GM12875 (cell line): Measurements from ENCODE around the gene DSCAM.

Source experiments
- H3K4me3 ChIP-seq: one replicate; pipeline ENCODE4 v1.5.1; 2011; ENCODE audit warnings: low read depth, low read length, control low read depth
- TF ChIP-seq, protein P1 (sequence below): IDR thresholded peaks from 2 replicates; pipeline ENCODE4 v1.5.1; 2011; ENCODE audit warnings: low read depth, mild to moderate bottlenecking, control low read depth, inconsistent platforms, low read length, moderate library complexity, borderline replicate concordance; ENCODE audit not compliant: insufficient read depth

The DSCAM gene

GRCh38 chr21:40696246-40696645, 150.7 kb downstream of the DSCAM start:
- no peak overlapping the region for H3K4me3 ChIP-seq
- TF ChIP-seq, protein P1, sequence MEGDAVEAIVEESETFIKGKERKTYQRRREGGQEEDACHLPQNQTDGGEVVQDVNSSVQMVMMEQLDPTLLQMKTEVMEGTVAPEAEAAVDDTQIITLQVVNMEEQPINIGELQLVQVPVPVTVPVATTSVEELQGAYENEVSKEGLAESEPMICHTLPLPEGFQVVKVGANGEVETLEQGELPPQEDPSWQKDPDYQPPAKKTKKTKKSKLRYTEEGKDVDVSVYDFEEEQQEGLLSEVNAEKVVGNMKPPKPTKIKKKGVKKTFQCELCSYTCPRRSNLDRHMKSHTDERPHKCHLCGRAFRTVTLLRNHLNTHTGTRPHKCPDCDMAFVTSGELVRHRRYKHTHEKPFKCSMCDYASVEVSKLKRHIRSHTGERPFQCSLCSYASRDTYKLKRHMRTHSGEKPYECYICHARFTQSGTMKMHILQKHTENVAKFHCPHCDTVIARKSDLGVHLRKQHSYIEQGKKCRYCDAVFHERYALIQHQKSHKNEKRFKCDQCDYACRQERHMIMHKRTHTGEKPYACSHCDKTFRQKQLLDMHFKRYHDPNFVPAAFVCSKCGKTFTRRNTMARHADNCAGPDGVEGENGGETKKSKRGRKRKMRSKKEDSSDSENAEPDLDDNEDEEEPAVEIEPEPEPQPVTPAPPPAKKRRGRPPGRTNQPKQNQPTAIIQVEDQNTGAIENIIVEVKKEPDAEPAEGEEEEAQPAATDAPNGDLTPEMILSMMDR = no peak

GRCh38 chr21:40689840-40690360, 157.1 kb downstream of the DSCAM start:
- TF ChIP-seq, protein P1 = no peak
- H3K4me3 ChIP-seq = no peak overlapping the region

DNA sequence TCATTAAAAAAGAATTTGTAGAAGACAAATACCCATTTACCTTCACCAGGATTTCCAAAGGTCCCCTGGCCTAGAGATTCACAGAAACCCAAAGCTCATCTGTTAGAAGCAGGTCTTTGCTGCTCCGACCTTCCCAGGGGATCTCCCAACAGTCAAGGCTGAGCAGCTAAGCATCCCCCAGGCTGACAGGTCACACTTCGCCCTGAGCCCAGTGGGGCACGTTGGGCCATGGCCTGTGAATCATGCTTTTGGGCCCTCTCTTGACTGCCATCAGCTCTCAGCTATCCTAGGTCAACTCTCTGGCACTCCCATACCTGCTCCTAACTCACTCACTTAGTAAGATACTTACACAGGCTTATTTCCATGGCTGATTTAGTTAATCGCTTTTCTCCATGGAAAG, 157.7 kb downstream of the DSCAM start:
- TF ChIP-seq, protein P1 = no peak
- no peak overlapping the region for H3K4me3 ChIP-seq

- TF ChIP-seq, protein P1 = no peak
Observed at GRCh38 chr21:40688106-40688864, 158.7 kb downstream of the DSCAM start.

GRCh38 chr21:40687625-40688024, 159.3 kb downstream of the DSCAM start:
- H3K4me3 ChIP-seq = no peak overlapping the region
- TF ChIP-seq, protein P1 = no peak

More at GRCh38 chr21:40688106-40688864, 158.7 kb downstream of the DSCAM start:
- H3K4me3 ChIP-seq = no peak overlapping the region

GRCh38 chr21:40686526-40686925, 160.4 kb downstream of the DSCAM start:
- TF ChIP-seq, protein P1 = no peak
- H3K4me3 ChIP-seq = no peak overlapping the region

- TF ChIP-seq, protein P1 = no peak
- H3K4me3 ChIP-seq = no peak overlapping the region
Observed at GRCh38 chr21:40685141-40685540, 161.8 kb downstream of the DSCAM start.
